ENCODE data around the gene NTRK1.
A peak's percentile ranks its signal among the peaks of the same experiment; 100 is the strongest.

NTRK1 gene

DNA sequence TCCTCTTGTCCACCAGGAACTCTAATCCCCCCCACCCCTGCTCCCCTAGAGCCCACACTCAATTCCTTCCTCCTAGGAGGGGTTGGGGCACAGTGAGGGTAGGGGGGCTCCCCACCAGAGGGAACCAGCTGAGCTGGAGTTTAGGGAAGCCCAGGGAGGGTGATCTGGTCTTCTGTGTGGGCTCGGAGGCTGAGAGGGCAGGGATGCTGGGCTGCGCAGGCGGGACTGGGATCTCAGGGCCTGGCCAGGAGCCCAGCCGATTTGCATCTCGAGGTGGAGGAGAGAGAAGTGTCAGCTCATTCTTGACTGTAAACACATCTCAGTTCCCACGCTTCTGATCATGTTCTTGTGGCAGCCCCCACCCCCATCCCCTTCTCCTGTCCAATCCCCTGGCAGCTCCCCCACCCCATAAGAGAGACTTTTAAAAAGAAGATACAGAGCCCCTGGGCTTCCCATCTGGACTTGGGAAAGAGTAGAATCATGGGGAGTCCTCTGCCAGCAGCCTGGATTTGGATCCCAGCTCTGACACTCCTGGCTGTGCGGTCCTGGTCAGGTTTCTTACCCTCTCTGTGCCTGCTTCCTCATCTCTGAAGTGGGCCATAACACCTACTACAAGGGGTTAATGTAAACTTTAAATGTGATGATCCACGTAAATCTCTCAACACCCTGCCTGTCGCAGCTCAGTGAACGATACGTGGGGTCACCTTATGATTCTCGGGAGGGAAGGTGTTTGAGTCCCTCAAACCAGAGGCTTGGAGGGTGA is 39.5 kb downstream of the NTRK1 start:
- no peak for DNase-seq

DNA sequence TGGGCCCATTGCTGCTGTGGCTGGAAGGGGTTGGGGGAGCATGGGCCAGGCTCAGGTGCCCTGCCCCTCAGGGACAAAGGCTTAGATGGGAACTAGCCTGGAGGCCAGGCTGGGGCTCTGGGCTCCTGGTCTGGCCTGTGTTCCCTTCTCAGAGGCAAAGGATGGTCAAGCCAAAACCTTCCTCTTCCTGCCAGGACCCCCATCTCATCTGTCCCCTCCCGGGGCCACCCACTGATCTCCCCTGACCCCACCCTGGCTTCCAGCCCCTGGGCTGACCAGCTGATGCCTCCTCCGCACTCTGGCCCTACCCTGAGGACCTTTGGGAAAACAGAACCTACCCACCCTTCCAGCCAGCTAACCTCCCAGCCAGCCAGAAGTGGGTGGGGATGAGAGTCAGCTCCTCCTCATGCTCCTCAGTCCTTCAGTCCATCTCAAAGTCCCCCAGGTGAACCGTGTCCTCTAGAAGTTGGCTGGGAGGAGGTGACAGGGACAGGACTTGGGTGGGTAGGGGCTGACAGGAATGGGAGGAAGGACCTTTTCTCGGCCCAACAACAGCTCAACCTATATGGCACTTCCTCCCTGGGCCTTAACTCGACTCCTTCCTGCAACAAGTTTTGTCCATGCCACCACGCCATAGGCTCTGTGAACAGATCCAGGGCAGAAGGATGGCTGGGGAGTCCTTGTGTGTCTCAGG is 40.4 kb downstream of the NTRK1 start:
- no peak for DNase-seq

DNA sequence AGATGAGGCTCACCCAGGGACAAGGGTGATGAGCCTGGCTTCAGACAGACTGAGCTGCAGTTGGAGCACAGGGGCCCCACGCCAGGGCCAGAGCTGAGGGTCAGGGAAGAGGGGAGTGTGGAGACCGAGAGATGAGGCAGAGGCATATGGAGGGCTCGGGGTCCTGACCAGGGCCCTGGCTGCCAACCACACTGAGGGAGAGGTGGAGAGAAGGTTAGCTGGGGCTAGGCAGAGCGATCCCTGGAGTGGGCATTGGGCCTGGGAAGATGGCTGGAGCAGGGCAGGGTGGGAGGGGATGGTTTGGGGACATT is 40.9 kb downstream of the NTRK1 start:
- DNase-seq: no peak

GRCh38 chr1:156901966-156902915 is 41.6 kb downstream of the NTRK1 start:
- no peak for DNase-seq

- no peak for DNase-seq
Measured at GRCh38 chr1:156903328-156904091, 42.8 kb downstream of the NTRK1 start.

DNA sequence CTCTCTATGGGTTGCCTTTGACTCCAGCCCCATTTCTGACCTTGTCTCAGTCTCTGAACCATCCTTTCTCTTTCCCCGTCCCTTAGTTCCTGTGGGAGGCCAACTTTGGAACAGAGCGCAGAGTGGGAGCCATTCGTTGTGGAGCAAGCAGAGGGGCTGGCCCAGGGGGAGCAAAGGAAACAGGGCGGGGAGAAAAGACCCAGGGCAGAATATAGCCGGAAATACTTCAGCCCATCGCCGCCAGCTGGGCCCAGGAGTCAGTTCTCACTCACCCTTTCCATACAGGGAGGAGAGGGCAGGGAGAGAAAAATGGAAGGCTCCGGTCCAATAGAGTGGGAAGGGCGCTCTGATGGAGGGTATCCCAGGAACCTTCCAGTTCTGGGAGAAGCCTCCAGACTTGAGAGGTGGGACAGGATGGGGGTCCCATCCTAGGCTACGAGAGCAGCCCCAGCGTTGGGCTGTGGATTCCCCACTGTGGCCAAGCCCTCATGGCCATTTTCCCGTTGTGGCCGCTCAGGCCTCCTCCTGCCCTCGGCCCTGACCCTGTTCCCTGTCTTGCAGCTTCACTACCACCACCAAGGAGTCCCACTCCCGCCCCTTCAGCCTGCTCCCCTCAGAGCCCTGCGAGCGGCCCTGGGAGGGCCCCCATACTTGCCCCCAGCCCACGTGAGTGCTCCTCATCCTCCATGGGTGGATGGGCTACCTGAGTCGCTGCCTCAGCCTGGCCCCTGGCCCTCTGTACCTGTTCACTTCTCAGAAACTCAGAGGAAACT is 43.7 kb downstream of the NTRK1 start:
- DNase-seq: no peak

DNA sequence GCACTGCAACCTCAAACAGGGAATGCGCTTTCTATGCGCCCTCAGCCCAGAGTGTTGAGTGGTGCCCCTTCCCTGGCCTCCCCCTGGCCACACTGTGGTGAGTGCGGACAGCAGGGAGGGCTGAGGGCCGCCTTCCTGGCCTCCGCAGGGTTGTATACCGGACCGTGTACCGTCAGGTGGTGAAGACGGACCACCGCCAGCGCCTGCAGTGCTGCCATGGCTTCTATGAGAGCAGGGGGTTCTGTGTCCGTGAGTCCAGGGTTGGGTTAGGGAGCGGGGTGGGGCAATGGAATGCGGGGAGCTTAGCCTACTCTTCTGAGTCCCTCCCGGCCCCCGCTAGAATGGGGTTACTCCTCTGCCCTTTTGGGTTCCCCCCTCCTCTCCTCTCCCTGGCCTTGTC is 44.5 kb downstream of the NTRK1 start:
- no peak for DNase-seq

- DNase-seq: no peak
Measured at GRCh38 chr1:156905651-156906050, 45.0 kb downstream of the NTRK1 start.

DNA sequence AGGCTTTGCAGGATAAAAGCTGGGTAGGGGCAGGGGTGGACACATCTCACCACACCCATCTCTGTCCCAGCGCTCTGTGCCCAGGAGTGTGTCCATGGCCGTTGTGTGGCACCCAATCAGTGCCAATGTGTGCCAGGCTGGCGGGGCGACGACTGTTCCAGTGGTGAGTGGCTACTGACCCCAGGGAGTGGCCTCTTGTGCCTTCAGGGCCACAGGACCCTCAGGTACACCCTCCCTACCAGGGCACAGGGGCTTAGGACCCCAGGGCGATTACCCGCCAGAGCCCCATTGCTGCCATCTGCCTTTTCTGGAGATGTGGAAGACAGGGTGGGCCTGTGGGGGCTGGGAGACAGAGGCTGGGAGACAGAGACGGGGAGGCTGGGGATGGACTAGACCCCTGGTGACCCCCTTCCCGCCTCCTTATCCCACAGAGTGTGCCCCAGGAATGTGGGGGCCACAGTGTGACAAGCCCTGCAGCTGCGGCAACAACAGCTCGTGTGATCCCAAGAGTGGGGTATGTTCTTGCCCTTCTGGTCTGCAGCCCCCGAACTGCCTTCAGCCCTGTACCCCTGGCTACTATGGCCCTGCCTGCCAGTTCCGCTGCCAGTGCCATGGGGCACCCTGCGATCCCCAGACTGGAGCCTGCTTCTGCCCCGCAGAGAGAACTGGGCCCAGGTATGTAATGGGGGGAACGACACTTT is 45.7 kb downstream of the NTRK1 start:
- no peak for DNase-seq

GRCh38 chr1:156908541-156908940 is 47.9 kb downstream of the NTRK1 start:
- no peak for DNase-seq

- DNase-seq: no peak
Measured at GRCh38 chr1:156908955-156909354, 48.3 kb downstream of the NTRK1 start.

- DNase-seq: no peak
Measured at GRCh38 chr1:156909671-156910070, 49.0 kb downstream of the NTRK1 start.

- DNase-seq: peak; percentile 13
Measured at GRCh38 chr1:156910309-156910782, 49.7 kb downstream of the NTRK1 start.

DNA sequence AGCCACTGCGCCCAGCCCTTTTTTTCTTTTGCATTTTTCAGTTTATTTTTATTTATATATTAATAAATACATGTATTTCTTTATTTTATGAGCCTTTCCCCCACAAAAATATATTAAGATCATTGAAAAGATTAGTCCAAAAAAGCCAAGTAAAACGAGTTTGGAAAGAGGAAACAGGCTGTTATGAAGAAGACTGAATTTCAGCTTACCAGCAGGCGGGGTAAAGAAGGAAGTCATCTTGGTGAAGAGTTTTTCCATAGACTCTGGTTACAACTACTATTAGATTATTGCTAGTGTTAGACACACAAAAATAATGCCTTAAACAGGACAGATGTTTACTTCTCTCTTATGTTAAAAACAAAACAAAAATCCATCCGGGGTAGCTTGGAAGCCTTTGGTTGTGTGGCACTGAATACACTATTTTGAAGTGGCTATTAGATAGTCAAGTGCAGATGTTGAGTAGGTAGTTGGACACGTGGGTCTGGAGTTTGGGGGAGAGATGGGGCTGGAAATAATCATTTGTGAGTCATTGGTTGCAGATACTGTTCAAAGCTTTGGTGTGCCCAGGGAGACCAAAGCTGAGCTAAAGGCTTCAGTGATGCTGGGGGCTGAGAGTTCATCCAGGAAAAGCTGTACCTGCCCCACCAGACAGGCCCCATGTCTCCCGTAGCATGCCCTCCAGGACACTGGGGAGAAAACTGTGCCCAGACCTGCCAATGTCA is 51.1 kb downstream of the NTRK1 start:
- DNase-seq: no peak

DNA sequence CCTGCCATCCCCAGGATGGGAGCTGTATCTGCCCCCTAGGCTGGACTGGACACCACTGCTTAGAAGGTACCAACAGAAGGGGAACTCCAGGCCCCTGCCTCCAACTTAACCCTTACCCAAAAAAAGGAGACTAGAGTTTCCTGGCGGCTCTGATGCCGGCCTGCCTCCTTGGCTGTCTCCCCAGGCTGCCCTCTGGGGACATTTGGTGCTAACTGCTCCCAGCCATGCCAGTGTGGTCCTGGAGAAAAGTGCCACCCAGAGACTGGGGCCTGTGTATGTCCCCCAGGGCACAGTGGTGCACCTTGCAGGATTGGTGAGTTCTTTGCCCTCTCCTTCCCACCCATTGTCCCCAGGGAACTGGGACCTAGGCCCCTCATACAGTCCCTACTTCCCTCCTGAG is 51.6 kb downstream of the NTRK1 start:
- no peak for DNase-seq

DNA sequence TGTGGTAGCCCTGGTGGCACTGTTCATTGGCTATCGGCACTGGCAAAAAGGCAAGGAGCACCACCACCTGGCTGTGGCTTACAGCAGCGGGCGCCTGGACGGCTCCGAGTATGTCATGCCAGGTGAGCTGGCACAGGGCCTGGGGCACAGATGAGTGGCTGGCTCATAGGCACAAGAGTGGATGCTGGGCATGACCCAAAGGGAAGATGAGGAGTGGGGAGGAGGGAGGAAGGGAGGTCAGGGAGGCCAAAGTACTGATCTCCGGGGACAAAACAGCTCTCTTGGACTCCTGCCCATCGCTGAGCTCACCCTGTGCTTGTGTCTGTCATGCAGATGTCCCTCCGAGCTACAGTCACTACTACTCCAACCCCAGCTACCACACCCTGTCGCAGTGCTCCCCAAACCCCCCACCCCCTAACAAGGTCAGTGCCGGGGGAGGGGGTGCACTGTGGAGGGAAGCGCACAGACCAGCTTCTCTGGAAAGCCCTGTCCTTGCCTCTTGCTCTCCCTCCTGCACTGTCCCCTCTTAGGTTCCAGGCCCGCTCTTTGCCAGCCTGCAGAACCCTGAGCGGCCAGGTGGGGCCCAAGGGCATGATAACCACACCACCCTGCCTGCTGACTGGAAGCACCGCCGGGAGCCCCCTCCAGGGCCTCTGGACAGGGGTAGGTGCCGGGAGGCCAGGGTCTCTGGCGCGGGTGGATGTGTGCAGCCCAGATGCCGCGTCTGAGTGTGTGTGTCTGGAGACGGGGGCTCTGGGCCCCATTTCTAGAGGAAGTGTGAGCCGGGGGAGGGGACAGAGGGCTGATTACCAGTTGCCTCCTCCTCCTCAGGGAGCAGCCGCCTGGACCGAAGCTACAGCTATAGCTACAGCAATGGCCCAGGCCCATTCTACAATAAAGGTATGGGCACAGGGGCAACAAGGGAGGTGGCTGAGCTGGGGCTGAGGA is 52.5 kb downstream of the NTRK1 start:
- DNase-seq: no peak

GRCh38 chr1:156913809-156914387 is 53.2 kb downstream of the NTRK1 start:
- no peak for DNase-seq

GRCh38 chr1:156914440-156914856 is 53.8 kb downstream of the NTRK1 start:
- DNase-seq: no peak

Measured in kidney glomerular epithelial cell (primary cell).